ENCODE data around the gene SLC17A7.

DNA sequence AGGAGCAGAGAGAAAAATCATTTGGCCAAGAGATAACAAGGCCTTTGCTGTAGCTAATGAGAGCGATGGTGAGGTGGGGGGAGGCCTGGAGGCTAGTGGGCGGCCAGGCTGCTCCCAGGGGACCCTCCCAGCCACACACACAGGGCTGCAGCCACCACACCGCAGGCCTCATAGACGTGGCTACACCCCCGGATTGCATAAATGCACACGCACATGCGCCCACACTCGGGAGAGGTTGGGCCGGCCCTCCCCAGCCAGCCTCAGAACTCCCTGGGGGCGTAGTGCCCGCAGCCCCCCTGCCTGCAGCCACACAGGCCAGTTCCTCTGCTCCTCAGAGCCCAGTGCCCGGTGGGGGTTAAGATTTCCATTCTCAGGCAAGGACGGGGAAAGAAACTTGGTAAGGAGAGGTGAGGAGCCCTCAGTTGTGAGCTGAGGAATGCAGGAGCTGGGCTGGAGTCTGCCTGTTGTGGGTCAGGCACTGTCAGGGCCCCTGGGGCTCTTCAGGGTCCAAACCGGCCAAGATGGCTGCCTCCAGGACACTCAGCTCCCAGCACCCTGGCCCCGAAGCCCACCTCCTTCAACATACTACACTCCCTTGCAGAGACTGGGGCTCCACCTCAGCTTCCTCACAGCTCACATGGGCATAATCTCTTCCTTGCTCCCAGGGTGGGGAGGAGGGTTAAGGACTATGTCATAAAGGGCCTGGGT is 26.1 kb downstream of the SLC17A7 start:
- TF ChIP-seq, protein P1, sequence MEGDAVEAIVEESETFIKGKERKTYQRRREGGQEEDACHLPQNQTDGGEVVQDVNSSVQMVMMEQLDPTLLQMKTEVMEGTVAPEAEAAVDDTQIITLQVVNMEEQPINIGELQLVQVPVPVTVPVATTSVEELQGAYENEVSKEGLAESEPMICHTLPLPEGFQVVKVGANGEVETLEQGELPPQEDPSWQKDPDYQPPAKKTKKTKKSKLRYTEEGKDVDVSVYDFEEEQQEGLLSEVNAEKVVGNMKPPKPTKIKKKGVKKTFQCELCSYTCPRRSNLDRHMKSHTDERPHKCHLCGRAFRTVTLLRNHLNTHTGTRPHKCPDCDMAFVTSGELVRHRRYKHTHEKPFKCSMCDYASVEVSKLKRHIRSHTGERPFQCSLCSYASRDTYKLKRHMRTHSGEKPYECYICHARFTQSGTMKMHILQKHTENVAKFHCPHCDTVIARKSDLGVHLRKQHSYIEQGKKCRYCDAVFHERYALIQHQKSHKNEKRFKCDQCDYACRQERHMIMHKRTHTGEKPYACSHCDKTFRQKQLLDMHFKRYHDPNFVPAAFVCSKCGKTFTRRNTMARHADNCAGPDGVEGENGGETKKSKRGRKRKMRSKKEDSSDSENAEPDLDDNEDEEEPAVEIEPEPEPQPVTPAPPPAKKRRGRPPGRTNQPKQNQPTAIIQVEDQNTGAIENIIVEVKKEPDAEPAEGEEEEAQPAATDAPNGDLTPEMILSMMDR (IDR thresholded peaks at IDR 0.05): no peak
- no peak for TF ChIP-seq POLR2A (IDR thresholded peaks at IDR 0.05)

Measured in lower leg skin (tissue), 3 donors.